Glomerular visceral epithelial cell (primary cell): Measurements from ENCODE around the gene SNRNP25.
A peak's percentile ranks its signal among the peaks of the same experiment; 100 is the strongest.

ENCODE experiments used
- DNase-seq: peaks from one replicate; pipeline ENCODE4 v3.0.0-alpha.2; 2016; ENCODE audit errors: extremely low spot score

The SNRNP25 gene

GRCh38 chr16:101586-101985 lies 48.0 kb downstream of the SNRNP25 start:
- no peak for DNase-seq

GRCh38 chr16:102060-102855 lies 48.6 kb downstream of the SNRNP25 start:
- DNase-seq = no peak

GRCh38 chr16:104355-104754 lies 50.7 kb downstream of the SNRNP25 start:
- no peak for DNase-seq

GRCh38 chr16:104928-105327 lies 51.3 kb downstream of the SNRNP25 start:
- DNase-seq = no peak

GRCh38 chr16:105521-105920 lies 51.9 kb downstream of the SNRNP25 start:
- DNase-seq = no peak

GRCh38 chr16:106623-107324 lies 53.1 kb downstream of the SNRNP25 start:
- peak; percentile 72 for DNase-seq
